Measurements from ENCODE around the gene GAB2. TPM values are rescaled to one million over a fixed set of nuclear protein-coding genes. Genes with fewer than 3 reads are reported as not detected.

The GAB2 gene
- total RNA-seq, 2 experiments from 2014 or later, result 0.91 to 0.98 TPM

GRCh38 chr11:78418584-78419211 is 1.1 kb upstream of the GAB2 start:
- H3K36me3 Mint-ChIP-seq, result no peaks in the 10 kb centered on the region
- DNase-seq, result no peak
- H3K4me1 Mint-ChIP-seq, result peaks cover 28% of the 10 kb centered on the region
- peaks cover 48% of the 10 kb centered on the region for H3K27me3 Mint-ChIP-seq
- H3K4me3 Mint-ChIP-seq, result peak overlapping the region; percentile 72
- no peak overlapping the region for H3K27ac Mint-ChIP-seq
- H3K9me3 Mint-ChIP-seq, result no peaks in the 10 kb centered on the region

GRCh38 chr11:78417888-78418583 is 416 bp upstream of the GAB2 start:
- H3K9me3 Mint-ChIP-seq, result no peaks in the 10 kb centered on the region
- H3K4me1 Mint-ChIP-seq, result peaks cover 28% of the 10 kb centered on the region
- no peaks in the 10 kb centered on the region for H3K36me3 Mint-ChIP-seq
- peaks cover 48% of the 10 kb centered on the region for H3K27me3 Mint-ChIP-seq
- DNase-seq, result peak; percentile 84
- H3K27ac Mint-ChIP-seq, result no peak overlapping the region
- H3K4me3 Mint-ChIP-seq, result peak overlapping the region; percentile 72

DNA sequence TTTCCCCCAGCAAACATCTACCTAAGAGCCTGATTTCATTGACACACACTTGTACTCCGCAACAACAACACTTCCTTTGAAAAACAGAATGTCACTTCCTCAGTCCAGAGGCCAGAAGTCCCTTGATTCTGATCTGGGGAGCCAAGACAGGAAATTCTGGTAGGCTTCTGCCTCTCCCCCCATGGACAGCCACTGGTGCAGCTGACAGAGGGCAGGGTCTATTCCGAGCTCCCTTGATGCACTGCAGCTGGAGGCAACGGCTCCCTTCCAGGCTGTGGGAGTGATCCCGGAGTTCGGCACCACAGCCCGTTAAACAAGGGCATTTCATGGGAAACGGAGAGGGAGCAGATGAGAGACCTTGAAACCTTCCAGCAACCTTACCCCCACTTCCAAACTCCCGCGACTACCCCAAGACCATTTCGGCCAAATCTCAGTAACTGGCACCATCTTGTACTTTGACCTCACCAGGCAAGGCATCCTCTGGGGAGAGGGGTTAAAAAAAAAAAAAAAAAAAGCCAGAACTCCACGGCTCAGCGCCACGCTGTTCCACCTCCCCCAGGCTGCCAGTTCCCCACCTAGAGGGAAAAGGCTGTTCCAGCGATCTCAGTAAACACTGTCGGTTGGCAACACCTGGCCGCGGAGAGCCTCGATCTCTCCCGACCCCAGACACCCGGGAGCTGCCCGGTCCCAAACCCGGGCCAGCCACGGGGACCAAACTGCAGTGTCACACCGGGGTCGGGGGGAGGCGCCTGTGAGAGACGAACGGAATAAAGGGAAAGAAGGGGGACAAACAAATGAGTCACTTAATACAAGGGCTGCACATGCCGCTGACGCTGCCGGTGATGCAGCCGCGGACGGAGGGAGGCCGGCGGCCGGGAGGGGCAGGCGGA is 1.1 kb downstream of the GAB2 start:
- Mint-ChIP-seq H3K4me1 (peaks cover 28% of the 10 kb centered on the region), H3K36me3 (no peaks in the 10 kb centered on the region), H3K9me3 (no peaks in the 10 kb centered on the region), H3K27me3 (peaks cover 44% of the 10 kb centered on the region), H3K4me3 (peak overlapping the region; percentile 80), H3K27ac (peak overlapping the region; percentile 35)
- DNase-seq, result peak; percentile 79

GRCh38 chr11:78415338-78415737 is 2.3 kb downstream of the GAB2 start:
- Mint-ChIP-seq H3K4me1 (peaks cover 20% of the 10 kb centered on the region), H3K27ac (no peak overlapping the region), H3K9me3 (no peaks in the 10 kb centered on the region), H3K36me3 (no peaks in the 10 kb centered on the region), H3K27me3 (peaks cover 34% of the 10 kb centered on the region), H3K4me3 (no peak overlapping the region)
- DNase-seq, result no peak

DNA sequence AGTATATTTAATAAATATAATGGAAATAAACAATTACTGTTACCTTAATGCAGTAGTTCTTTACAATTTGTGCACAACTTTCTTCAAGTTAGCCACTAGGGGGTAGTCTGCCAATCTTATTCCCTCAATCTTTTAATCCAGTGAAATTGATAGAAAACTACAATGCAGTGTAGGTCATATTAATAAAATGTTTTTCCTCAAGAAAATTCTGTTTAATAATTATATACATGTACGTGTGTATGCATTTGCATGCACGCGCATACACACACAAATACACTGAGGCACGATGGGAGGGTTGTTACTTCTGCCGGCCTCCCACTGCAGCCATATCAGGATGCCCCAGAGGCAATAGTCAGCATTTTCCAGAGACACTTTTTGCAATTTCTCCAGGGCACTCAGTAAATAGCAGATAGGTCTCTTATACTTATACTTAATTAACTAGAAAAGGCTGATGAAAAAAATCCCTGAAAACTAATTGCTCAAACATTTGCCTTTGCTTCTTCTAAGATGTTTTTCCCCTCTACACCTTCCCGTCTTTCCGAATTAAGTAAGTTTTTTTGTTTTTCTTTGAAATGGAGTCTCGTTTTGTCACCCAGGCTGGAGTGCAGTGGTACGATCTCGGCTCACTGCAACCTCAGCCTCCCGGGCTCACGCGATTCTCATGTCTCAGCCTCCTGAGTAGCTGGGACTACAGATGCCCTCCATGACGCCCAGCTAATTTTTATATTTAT is 3.1 kb downstream of the GAB2 start:
- Mint-ChIP-seq H3K9me3 (peaks cover 2% of the 10 kb centered on the region), H3K4me3 (no peak overlapping the region), H3K27me3 (peaks cover 26% of the 10 kb centered on the region), H3K4me1 (peaks cover 16% of the 10 kb centered on the region), H3K36me3 (peaks cover 2% of the 10 kb centered on the region), H3K27ac (no peak overlapping the region)
- no peak for DNase-seq

DNA sequence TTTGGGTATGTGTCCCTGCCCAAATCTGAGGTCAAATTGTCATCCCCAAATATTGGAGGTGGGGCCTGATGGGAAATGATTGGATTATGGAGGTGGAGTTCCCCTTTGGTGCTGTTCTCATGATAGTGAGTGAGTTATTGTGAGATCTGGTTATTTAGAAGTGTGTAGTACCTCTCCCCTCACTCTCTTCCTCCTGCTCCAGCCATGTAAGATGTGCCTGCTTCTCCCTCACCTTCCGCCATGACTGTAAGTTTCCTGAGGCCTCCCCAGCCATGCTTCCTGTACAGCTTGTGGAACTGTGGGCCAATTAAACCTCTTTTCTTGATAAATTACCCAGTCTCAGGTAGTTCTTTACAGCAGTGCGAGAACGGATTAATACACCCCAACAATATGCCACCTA is 9.0 kb downstream of the GAB2 start:
- no peaks in the 10 kb centered on the region for H3K4me1 Mint-ChIP-seq
- H3K36me3 Mint-ChIP-seq, result peaks cover 11% of the 10 kb centered on the region
- H3K4me3 Mint-ChIP-seq, result no peak overlapping the region
- no peak for DNase-seq
- H3K9me3 Mint-ChIP-seq, result peaks cover 4% of the 10 kb centered on the region
- no peak overlapping the region for H3K27ac Mint-ChIP-seq
- no peaks in the 10 kb centered on the region for H3K27me3 Mint-ChIP-seq

DNA sequence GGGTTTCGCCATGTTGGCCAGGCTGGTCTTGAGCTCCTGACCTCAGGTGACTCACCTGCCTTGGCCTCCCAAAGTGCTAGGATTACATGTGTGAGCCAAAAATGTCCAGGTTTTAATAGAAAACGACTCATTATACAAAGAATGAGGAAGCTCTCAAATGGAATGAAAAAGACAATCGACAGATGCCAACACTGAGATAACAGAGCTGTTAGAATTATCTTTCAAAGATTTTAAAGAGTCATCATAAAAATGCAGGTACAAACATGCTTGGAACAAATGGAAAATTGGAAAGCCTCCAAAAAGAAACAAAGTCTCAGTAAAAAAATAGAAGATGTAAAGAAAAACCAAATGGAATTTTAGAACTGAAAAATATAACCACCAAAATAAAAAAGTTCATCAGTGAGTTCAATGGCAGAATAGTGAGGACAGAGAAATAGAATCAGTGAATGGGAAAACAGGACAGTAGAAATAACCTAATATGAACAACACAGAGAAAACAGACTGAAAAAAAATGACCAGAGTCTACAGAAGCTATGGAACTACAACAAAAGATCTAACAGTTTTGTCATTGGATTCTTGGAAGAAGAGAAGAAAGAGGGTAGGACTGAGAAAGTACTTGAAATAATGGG is 10.9 kb downstream of the GAB2 start:
- H3K9me3 Mint-ChIP-seq, result peaks cover 4% of the 10 kb centered on the region
- H3K4me1 Mint-ChIP-seq, result no peaks in the 10 kb centered on the region
- H3K4me3 Mint-ChIP-seq, result no peak overlapping the region
- peak overlapping the region; percentile 54 for H3K27ac Mint-ChIP-seq
- DNase-seq, result no peak
- H3K36me3 Mint-ChIP-seq, result peaks cover 11% of the 10 kb centered on the region
- H3K27me3 Mint-ChIP-seq, result no peaks in the 10 kb centered on the region

DNA sequence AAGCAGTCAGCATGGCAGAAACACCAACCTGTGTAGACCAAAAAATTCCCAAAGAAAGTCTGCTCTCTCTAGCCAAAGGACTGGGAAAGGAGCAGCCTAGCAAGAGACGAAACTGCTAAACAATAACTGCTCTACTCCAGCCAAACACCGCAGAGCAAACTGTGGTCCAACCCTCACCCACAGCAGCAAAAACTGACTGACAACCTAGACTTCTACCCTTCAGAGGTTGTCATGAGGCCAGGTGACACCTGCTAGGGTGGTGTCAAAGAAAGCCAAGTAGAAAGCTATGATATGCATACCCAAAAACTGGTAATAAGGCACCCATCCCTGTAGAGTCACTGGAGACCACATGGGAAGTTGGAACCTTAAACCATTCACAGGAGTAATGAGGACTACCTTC is 11.8 kb downstream of the GAB2 start:
- DNase-seq, result no peak
- peaks cover 4% of the 10 kb centered on the region for H3K9me3 Mint-ChIP-seq
- H3K4me1 Mint-ChIP-seq, result no peaks in the 10 kb centered on the region
- H3K27me3 Mint-ChIP-seq, result no peaks in the 10 kb centered on the region
- no peak overlapping the region for H3K27ac Mint-ChIP-seq
- peaks cover 11% of the 10 kb centered on the region for H3K36me3 Mint-ChIP-seq
- H3K4me3 Mint-ChIP-seq, result no peak overlapping the region

- Mint-ChIP-seq H3K9me3 (peaks cover 2% of the 10 kb centered on the region), H3K27me3 (no peaks in the 10 kb centered on the region), H3K36me3 (peaks cover 8% of the 10 kb centered on the region), H3K4me1 (no peaks in the 10 kb centered on the region), H3K27ac (no peak overlapping the region), H3K4me3 (no peak overlapping the region)
- DNase-seq, result no peak
These were observed 13.8 kb downstream of the GAB2 start for GRCh38 chr11:78403781-78404180.

DNA sequence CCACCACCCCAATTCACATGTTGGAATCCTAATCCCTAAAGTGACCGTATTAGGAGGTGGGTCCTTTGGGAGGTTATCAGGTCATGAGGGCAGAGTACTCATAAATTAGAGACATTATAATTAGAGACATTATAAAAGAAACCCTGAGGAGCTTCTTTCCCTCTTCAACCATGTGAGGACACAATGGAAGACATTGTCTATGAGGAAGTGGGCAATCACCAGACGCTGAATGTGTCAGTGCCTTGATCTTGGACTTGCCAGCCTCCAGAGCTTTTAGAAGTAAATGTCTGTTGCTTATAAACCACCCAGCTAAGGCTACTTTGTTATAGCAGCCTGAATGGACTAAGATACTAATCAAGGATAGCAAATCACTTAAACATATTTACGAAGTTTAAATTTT is 14.8 kb downstream of the GAB2 start:
- H3K27ac Mint-ChIP-seq, result no peak overlapping the region
- no peaks in the 10 kb centered on the region for H3K4me1 Mint-ChIP-seq
- H3K36me3 Mint-ChIP-seq, result peaks cover 3% of the 10 kb centered on the region
- no peak overlapping the region for H3K4me3 Mint-ChIP-seq
- DNase-seq, result no peak
- H3K9me3 Mint-ChIP-seq, result no peaks in the 10 kb centered on the region
- no peaks in the 10 kb centered on the region for H3K27me3 Mint-ChIP-seq

GRCh38 chr11:78400702-78401101 is 16.9 kb downstream of the GAB2 start:
- Mint-ChIP-seq H3K4me1 (peaks cover 2% of the 10 kb centered on the region), H3K9me3 (no peaks in the 10 kb centered on the region), H3K27ac (no peak overlapping the region), H3K36me3 (no peaks in the 10 kb centered on the region), H3K4me3 (no peak overlapping the region), H3K27me3 (no peaks in the 10 kb centered on the region)
- no peak for DNase-seq

- no peaks in the 10 kb centered on the region for H3K27me3 Mint-ChIP-seq
- H3K4me3 Mint-ChIP-seq, result no peak overlapping the region
- H3K9me3 Mint-ChIP-seq, result no peaks in the 10 kb centered on the region
- H3K36me3 Mint-ChIP-seq, result no peaks in the 10 kb centered on the region
- no peak for DNase-seq
- no peak overlapping the region for H3K27ac Mint-ChIP-seq
- peaks cover 2% of the 10 kb centered on the region for H3K4me1 Mint-ChIP-seq
These were observed 17.5 kb downstream of the GAB2 start for GRCh38 chr11:78400116-78400515.

DNA sequence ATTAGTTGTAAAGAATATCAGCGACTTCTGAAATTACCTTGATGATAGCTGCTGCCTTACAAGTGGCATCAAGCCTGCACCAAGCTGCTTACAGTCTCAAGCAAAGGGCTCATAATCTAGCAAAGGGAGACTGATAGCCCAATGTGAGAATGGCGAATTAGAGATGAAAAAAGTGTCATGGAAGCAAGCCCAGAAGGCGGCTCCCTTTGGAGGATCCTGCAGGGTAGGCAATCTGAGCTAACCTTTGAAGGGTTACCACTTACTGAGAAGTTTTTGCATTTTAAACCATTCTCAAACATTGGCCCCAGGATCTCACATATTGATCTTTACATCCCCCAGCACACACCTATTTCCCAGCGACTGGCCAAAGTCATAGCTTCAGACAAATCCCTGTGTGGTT is 18.5 kb downstream of the GAB2 start:
- Mint-ChIP-seq H3K36me3 (no peaks in the 10 kb centered on the region), H3K9me3 (no peaks in the 10 kb centered on the region), H3K27ac (no peak overlapping the region), H3K4me3 (no peak overlapping the region), H3K4me1 (peaks cover 2% of the 10 kb centered on the region), H3K27me3 (no peaks in the 10 kb centered on the region)
- DNase-seq, result no peak

GRCh38 chr11:78398715-78399114 is 18.9 kb downstream of the GAB2 start:
- no peak overlapping the region for H3K4me3 Mint-ChIP-seq
- no peaks in the 10 kb centered on the region for H3K27me3 Mint-ChIP-seq
- no peaks in the 10 kb centered on the region for H3K36me3 Mint-ChIP-seq
- peaks cover 2% of the 10 kb centered on the region for H3K4me1 Mint-ChIP-seq
- no peaks in the 10 kb centered on the region for H3K9me3 Mint-ChIP-seq
- no peak overlapping the region for H3K27ac Mint-ChIP-seq
- DNase-seq, result no peak

Measured in activated naive CD8-positive, alpha-beta T cell treated with anti-CD3 and anti-CD28 coated beads for 36 hours (primary cell).